ENCODE measurements around the gene KRTAP1-4.

DNA sequence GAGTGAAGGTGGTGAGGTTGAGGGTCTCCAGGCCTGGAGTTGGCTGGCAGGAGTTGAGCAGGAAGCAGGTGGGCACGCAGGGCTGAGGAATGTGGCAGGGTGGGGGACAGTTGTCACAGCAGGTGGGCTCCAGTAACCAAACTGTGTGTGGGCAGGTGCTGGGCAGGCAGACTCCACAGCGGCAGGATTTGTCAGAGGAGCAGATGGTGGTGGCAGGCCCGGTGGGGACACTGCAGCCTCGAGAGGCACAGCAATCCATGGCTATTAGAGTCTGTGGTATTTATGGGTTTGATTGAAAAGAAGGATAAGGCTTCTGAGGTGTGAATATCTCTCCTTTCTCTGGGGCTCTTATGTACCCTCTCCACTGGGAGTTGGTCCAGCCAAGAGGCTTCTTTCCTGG is 36.2 kb downstream of the KRTAP1-4 start, which contains the start of gene KRTAP3-3:
- TF ChIP-seq, protein P1, sequence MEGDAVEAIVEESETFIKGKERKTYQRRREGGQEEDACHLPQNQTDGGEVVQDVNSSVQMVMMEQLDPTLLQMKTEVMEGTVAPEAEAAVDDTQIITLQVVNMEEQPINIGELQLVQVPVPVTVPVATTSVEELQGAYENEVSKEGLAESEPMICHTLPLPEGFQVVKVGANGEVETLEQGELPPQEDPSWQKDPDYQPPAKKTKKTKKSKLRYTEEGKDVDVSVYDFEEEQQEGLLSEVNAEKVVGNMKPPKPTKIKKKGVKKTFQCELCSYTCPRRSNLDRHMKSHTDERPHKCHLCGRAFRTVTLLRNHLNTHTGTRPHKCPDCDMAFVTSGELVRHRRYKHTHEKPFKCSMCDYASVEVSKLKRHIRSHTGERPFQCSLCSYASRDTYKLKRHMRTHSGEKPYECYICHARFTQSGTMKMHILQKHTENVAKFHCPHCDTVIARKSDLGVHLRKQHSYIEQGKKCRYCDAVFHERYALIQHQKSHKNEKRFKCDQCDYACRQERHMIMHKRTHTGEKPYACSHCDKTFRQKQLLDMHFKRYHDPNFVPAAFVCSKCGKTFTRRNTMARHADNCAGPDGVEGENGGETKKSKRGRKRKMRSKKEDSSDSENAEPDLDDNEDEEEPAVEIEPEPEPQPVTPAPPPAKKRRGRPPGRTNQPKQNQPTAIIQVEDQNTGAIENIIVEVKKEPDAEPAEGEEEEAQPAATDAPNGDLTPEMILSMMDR (conservative IDR thresholded peaks at IDR 0.05; ENCODE audit: low read length), result no peak
- TF ChIP-seq EZH2phosphoT487 (IDR thresholded peaks at IDR 0.05; ENCODE audit: borderline replicate concordance, low read depth, low read length), result no peak

Data from OCI-LY7 (cell line).